Limb (tissue), 2 donors: ENCODE measurements around the gene GOLGA6L4.
"Not testable (repeated sequence)": the region's sequence is repeated elsewhere in the genome, so short reads cannot be mapped to it uniquely, and the experiment has no call there.

Source experiments
- DNase-seq, 2 donors: peaks; one replicate each; pipeline ENCODE4 v3.0.0-alpha.2; 2016; ENCODE audit errors: extremely low spot score in 2 of 2

Gene GOLGA6L4, protein sequence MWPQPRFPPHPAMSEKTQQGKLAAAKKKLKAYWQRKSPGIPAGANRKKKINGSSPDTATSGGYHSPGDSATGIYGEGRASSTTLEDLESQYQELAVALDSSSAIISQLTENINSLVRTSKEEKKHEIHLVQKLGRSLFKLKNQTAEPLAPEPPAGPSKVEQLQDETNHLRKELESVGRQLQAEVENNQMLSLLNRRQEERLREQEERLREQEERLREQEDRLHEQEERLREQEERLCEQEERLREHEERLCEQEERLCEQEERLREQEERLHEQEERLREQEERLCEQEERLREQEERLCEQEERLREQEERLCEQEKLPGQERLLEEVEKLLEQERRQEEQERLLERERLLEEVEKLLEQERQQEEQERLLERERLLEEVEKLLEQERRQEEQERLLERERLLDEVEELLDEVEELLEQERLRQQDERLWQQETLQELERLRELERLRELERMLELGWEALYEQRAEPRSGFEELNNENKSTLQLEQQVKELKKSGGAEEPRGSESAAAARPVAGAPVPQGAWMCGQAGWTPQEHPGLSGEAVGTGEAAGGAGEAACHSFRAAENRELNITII

DNA sequence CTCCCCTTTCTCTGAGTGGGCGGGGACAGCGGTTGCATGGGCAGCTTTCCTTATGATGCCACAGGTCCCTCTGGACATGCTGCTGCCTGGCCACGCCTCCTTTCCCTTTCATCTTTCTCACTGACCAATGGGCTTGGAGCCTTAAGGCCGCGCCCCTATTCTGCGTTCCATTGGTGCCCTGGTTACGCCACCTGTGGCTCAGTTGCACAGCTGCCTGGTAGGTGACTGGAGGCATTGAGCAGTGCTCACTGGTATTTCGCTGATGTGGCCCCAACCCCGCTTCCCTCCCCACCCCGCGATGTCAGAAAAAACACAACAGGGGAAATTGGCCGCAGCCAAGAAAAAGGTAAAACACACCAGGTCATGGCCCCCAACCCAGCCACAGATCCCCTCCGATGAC lies at the start of gene GOLGA6L4:
Gene GOLGA6L4, plus strand, starts transcription at position 201 of the 400 bp plus-strand sequence. Its CDS starts 62 bp downstream, at position 263.
- not testable (repeated sequence) for DNase-seq

DNA sequence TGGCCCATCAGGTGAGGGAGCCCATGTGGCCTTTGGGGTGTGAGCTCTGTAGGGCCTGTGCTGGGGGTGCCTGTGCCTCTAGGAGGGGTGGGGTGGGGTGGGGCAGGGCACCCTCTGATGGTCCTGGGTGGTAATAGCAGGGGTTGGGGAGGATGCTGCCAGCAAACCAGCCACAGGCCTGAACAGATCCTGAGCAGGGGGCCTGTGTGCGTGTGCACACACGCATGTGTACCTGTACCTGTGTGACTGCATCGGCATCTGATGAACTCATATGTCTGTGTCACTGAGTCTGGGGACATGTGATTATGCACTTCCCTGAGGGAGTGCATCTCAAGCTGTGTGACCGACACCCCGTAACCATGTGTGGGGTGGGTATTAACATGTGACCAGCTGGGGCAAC lies 42.6 kb upstream of the GOLGA6L4 start:
- DNase-seq: not testable (repeated sequence)

DNA sequence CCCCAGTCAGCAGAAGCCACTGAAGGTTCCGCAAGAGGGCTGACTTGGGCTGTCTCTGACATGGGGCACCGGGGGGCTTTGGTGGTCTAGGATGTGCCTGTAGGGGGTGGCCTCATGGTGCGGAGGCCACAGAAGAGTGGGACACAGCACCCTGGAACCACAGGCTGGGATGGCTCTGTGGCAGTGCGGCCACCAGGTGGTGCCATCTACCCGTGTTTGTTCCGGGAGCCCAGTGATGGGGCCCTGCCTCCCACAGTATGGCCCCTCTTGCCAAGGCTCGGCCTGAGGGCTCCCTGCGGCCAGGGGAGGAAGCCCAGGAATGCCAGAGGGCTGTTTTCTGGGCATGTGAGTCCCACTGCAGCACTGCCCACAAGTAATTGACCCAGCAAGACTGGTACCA lies 40.0 kb upstream of the GOLGA6L4 start:
- DNase-seq: not testable (repeated sequence)

DNA sequence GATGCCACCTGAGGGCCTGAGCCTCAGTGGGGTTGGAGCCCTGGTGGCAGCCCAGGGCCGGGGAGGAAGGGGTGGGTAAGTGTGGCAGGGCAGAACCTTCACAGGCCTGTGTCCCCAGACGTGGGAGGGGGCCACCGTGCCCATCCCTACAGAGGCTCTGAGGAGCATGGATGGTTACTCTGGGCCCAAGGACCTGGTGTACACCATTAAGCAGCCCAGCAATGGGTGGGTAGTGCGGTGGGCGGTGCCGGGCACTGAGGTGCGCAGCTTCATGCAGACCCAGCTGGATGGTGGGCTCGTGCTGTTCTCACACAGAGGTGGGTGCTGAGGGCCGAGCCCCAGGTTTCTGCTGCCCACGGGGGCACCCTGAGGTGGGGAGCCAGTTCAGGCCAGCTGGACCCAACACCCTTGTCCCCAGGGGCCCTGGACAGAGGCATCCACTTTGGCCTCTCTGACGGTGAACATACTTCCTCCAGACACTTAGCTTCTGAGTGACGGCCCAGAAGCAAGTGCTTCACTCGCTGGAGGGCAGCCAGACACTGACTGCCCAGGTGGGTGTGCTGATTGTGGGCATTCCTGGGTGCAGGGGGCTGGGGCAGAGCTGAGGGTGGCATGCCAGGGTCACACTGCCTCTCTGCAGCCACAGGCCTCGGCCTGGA lies 38.9 kb upstream of the GOLGA6L4 start:
- DNase-seq: not testable (repeated sequence)

DNA sequence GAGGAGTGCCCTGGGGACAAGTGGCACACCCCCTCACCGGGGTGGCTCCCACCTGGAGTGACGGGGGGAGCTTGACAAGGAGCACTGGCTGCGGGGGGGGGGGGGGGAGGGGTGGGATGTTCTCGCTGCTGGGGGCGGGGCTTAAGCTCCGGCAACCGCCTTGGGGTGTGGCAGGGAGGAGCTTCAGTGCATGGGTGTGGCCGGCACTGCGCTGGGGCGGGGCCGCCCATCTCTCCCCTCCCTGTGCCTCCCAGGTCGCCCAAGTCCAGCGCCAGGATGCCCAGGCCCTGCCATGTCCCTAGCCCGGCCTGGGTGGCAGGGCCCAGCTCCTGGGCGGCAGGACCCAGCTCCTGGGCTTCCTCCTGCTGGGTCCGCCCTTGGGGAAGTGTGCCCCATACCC lies 35.7 kb upstream of the GOLGA6L4 start:
- peak in 1 of 2 donors; percentile 24 for DNase-seq

DNA sequence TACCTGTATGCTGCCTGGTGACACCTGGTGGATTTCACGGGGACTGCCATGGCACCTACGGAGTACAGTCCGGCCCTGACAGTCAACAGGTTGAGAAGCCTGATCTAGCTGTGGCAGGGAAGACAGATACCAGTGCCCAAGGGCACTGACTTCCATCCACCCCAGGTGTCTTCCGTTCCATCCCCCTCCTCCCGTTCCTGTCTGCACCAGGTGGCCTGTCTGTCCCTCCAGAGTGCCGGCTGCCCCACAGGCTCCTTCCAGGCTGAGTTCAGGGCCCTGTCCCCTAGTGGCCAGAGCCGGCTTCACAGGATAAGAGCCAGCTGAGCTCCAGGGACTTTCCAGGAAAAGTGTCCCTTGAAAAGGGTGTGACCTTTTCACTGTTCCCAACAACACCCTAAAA lies 10.9 kb downstream of the GOLGA6L4 start:
- not testable (repeated sequence) for DNase-seq
